ENCODE measurements around the gene WRNIP1.

DNA sequence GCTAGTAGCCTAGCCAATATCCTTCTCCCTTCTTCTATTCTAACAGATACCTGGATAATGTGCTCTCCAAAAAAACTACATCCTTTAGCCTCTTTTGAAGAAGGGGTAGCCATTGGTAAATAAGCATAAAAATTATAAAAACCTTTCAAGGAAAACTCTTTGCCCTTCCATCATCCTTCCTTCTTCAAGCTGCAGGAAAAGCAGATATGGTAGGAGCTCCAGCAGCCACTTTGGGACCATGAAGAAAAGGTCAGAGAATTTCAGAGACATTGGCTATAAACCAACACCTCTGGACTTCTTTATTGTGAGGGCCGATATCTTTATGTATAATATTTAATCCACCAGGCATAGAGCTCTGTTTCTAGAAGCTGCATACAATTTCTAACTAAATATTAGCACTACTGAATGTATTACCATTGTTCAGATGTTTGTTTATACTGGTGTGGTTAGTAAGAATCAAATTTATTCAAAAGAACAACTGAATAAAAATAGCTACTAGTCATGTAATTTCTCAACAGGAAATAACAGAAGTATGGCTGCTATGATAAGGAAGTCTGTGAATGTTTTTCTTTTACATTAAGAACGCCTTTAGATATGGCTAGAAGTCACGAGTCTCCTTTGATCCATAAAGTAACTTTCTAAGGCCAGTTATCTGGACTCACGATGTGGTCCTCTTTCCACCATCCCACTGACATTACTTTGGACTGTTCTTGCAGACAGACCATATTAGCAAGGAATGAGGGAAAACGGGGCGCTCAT is 46.7 kb upstream of the WRNIP1 start:
- TF ChIP-seq, protein P1, sequence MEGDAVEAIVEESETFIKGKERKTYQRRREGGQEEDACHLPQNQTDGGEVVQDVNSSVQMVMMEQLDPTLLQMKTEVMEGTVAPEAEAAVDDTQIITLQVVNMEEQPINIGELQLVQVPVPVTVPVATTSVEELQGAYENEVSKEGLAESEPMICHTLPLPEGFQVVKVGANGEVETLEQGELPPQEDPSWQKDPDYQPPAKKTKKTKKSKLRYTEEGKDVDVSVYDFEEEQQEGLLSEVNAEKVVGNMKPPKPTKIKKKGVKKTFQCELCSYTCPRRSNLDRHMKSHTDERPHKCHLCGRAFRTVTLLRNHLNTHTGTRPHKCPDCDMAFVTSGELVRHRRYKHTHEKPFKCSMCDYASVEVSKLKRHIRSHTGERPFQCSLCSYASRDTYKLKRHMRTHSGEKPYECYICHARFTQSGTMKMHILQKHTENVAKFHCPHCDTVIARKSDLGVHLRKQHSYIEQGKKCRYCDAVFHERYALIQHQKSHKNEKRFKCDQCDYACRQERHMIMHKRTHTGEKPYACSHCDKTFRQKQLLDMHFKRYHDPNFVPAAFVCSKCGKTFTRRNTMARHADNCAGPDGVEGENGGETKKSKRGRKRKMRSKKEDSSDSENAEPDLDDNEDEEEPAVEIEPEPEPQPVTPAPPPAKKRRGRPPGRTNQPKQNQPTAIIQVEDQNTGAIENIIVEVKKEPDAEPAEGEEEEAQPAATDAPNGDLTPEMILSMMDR (IDR thresholded peaks at IDR 0.05) = no peak
- no peak for TF ChIP-seq POLR2A (IDR thresholded peaks at IDR 0.05)

Data from thyroid gland (tissue), 4 donors.